Measurements from ENCODE around the gene ABCC8.

DNA sequence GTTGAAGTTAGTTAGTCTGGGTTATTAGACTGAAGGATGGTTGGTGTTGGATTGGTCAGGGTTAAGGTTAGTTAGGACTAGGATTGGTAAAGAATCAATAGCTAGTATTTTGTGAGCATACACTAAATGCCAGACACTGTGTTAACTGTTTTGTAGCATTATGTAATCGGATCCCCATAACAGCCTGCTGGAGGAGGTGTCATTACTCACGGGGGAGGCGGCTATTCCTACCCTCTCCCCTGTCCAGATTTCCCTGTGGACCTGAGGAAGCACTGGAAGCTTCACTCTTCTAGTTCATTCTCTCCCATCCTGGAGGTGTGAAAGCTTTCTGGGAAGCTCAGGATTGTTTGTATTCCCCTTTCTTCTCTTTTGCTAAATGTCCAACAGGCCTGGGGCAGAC lies 47.7 kb downstream of the ABCC8 start:
- TF ChIP-seq NFRKB (IDR thresholded peaks at IDR 0.05; ENCODE audit: low read depth) = no peak
- TF ChIP-seq, protein P1, sequence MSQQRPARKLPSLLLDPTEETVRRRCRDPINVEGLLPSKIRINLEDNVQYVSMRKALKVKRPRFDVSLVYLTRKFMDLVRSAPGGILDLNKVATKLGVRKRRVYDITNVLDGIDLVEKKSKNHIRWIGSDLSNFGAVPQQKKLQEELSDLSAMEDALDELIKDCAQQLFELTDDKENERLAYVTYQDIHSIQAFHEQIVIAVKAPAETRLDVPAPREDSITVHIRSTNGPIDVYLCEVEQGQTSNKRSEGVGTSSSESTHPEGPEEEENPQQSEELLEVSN (IDR thresholded peaks at IDR 0.05; ENCODE audit: borderline replicate concordance in 1 of 2, extremely low read depth in 1 of 2, insufficient read depth in 1 of 2, insufficient read length in 1 of 2, low read depth in 1 of 2, low read length in 1 of 2, poor library complexity in 1 of 2, severe bottlenecking in 1 of 2) = no peak
